ENCODE measurements around the gene EPB41L4A.

EPB41L4A gene

DNA sequence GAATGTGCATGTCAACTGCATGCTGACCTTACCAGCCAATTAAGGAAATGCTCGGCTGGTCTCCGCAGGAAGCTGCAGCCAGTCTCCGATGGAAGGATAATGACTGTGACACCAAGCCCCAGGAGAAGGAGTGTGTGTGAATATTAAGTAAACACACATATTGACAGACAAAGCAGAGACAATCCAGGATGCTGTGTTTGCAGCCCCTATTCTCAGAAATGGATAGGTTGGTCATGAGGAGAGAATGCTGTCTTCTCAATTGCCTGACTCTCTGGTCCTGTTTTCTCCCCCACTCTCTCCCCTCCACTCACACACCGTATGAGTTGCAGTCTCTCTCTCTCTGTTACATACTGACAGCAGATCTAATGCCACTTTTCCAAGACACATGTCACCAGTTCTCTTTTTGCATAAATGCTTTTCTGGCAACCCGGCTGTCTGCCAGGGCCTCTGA lies 85.7 kb downstream of the EPB41L4A start:
- H3K27me3 ChIP-seq (ENCODE audit: control insufficient read depth, insufficient read depth, low read length): no peaks in the 10 kb centered on the region
- H3K4me3 ChIP-seq (ENCODE audit: low read depth, low read length): no peak overlapping the region
- no peak overlapping the region for H3K27ac ChIP-seq (ENCODE audit: low read depth, low read length)
- no peaks in the 10 kb centered on the region for H3K36me3 ChIP-seq (ENCODE audit: control insufficient read depth, insufficient read depth, low read length)
- no peaks in the 10 kb centered on the region for H3K9me3 ChIP-seq (ENCODE audit: control insufficient read depth, insufficient read depth, low read length)
- H3K4me1 ChIP-seq (ENCODE audit: control insufficient read depth, insufficient read depth, low read length): peaks cover 29% of the 10 kb centered on the region
- no peak overlapping the region for H3K9ac ChIP-seq (ENCODE audit: low read depth, low read length)

DNA sequence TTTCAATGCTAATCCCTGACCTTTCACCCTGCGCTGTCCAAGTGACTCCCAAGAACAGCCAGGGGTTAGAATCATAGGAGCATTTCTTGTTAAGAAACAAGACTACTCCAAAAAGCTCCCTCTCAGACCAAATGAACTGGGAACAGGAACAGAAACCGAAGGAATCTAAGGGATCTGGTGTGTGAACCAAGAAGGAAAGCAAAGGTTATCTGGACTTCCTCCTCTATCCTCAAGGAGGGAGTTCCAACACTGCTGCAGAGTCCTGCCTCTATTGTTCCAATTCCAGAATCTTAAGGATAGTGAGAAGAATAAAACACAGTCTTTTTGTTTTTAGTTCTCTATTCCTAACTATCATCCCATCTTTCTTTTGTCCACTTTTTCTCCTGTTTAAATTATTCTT lies 87.2 kb downstream of the EPB41L4A start:
- Histone ChIP-seq H3K27ac (ENCODE audit: low read depth, low read length) (no peak overlapping the region), H3K9me3 (ENCODE audit: control insufficient read depth, insufficient read depth, low read length) (no peaks in the 10 kb centered on the region), H3K4me3 (ENCODE audit: low read depth, low read length) (no peak overlapping the region), H3K4me1 (ENCODE audit: control insufficient read depth, insufficient read depth, low read length) (peaks cover 27% of the 10 kb centered on the region), H3K27me3 (ENCODE audit: control insufficient read depth, insufficient read depth, low read length) (no peaks in the 10 kb centered on the region), H3K36me3 (ENCODE audit: control insufficient read depth, insufficient read depth, low read length) (no peaks in the 10 kb centered on the region), H3K9ac (ENCODE audit: low read depth, low read length) (no peak overlapping the region)

GRCh38 chr5:112329419-112330090 lies 89.5 kb downstream of the EPB41L4A start:
- H3K4me1 ChIP-seq (ENCODE audit: control insufficient read depth, insufficient read depth, low read length): peaks cover 27% of the 10 kb centered on the region
- no peak overlapping the region for H3K4me3 ChIP-seq (ENCODE audit: low read depth, low read length)
- H3K27me3 ChIP-seq (ENCODE audit: control insufficient read depth, insufficient read depth, low read length): no peaks in the 10 kb centered on the region
- no peak overlapping the region for H3K9ac ChIP-seq (ENCODE audit: low read depth, low read length)
- H3K27ac ChIP-seq (ENCODE audit: low read depth, low read length): no peak overlapping the region
- H3K36me3 ChIP-seq (ENCODE audit: control insufficient read depth, insufficient read depth, low read length): no peaks in the 10 kb centered on the region
- H3K9me3 ChIP-seq (ENCODE audit: control insufficient read depth, insufficient read depth, low read length): no peaks in the 10 kb centered on the region

GRCh38 chr5:112323166-112323565 lies 95.9 kb downstream of the EPB41L4A start:
- Histone ChIP-seq H3K9ac (ENCODE audit: low read depth, low read length) (no peak overlapping the region), H3K36me3 (ENCODE audit: control insufficient read depth, insufficient read depth, low read length) (no peaks in the 10 kb centered on the region), H3K27ac (ENCODE audit: low read depth, low read length) (no peak overlapping the region), H3K27me3 (ENCODE audit: control insufficient read depth, insufficient read depth, low read length) (no peaks in the 10 kb centered on the region), H3K9me3 (ENCODE audit: control insufficient read depth, insufficient read depth, low read length) (no peaks in the 10 kb centered on the region), H3K4me1 (ENCODE audit: control insufficient read depth, insufficient read depth, low read length) (no peaks in the 10 kb centered on the region), H3K4me3 (ENCODE audit: low read depth, low read length) (no peak overlapping the region)

GRCh38 chr5:112320408-112320807 lies 98.7 kb downstream of the EPB41L4A start:
- H3K27me3 ChIP-seq (ENCODE audit: control insufficient read depth, insufficient read depth, low read length): no peaks in the 10 kb centered on the region
- H3K27ac ChIP-seq (ENCODE audit: low read depth, low read length): no peak overlapping the region
- H3K4me3 ChIP-seq (ENCODE audit: low read depth, low read length): no peak overlapping the region
- no peaks in the 10 kb centered on the region for H3K36me3 ChIP-seq (ENCODE audit: control insufficient read depth, insufficient read depth, low read length)
- H3K4me1 ChIP-seq (ENCODE audit: control insufficient read depth, insufficient read depth, low read length): peaks cover 7% of the 10 kb centered on the region
- no peaks in the 10 kb centered on the region for H3K9me3 ChIP-seq (ENCODE audit: control insufficient read depth, insufficient read depth, low read length)
- no peak overlapping the region for H3K9ac ChIP-seq (ENCODE audit: low read depth, low read length)

DNA sequence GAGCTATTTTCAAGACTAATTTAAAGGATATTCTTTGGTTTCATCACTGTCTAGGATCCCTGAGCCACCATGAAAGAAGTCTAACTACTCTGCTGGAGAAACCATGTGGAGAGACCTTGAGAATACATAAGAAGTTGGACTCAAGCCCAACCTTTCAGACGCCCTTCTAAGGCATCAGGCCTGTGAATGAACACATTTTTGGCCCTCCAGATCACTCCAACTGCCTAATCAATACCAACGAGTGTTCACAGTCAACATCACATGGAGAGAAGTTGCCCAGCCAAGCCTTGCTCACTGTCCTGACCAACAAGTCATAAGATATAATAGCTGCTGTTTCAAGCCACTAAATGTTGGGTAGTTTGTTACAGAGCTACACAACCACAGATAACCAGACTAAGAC lies 100.7 kb downstream of the EPB41L4A start:
- H3K27me3 ChIP-seq (ENCODE audit: control insufficient read depth, insufficient read depth, low read length): no peaks in the 10 kb centered on the region
- H3K4me3 ChIP-seq (ENCODE audit: low read depth, low read length): no peak overlapping the region
- no peak overlapping the region; the same call in 1 of the 2 replicates for H3K9ac ChIP-seq (ENCODE audit: low read depth, low read length)
- no peak overlapping the region for H3K27ac ChIP-seq (ENCODE audit: low read depth, low read length)
- peaks cover 7% of the 10 kb centered on the region for H3K4me1 ChIP-seq (ENCODE audit: control insufficient read depth, insufficient read depth, low read length)
- H3K36me3 ChIP-seq (ENCODE audit: control insufficient read depth, insufficient read depth, low read length): no peaks in the 10 kb centered on the region
- no peaks in the 10 kb centered on the region for H3K9me3 ChIP-seq (ENCODE audit: control insufficient read depth, insufficient read depth, low read length)

DNA sequence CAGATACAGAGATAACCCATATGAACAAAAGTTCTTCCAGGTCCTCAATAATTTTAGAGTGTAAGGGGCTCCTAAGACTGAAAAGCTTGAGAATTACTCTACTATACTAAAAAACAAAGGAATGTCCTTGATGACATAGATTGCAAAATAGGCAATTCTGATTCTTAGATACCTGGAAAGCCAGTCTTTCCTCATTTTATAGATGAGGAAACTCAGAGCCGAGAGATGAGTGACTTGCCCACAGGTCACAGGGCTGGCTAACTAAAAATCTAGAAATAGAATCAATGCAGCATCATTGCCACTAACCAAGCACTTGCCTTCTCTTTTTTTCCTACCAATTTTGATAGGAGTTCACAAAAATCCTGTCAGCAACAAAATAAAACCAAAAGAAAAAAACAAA lies 101.2 kb downstream of the EPB41L4A start:
- Histone ChIP-seq H3K27me3 (ENCODE audit: control insufficient read depth, insufficient read depth, low read length) (no peaks in the 10 kb centered on the region), H3K27ac (ENCODE audit: low read depth, low read length) (no peak overlapping the region), H3K9me3 (ENCODE audit: control insufficient read depth, insufficient read depth, low read length) (no peaks in the 10 kb centered on the region), H3K9ac (ENCODE audit: low read depth, low read length) (no peak overlapping the region), H3K4me3 (ENCODE audit: low read depth, low read length) (no peak overlapping the region), H3K36me3 (ENCODE audit: control insufficient read depth, insufficient read depth, low read length) (no peaks in the 10 kb centered on the region), H3K4me1 (ENCODE audit: control insufficient read depth, insufficient read depth, low read length) (peaks cover 7% of the 10 kb centered on the region)

DNA sequence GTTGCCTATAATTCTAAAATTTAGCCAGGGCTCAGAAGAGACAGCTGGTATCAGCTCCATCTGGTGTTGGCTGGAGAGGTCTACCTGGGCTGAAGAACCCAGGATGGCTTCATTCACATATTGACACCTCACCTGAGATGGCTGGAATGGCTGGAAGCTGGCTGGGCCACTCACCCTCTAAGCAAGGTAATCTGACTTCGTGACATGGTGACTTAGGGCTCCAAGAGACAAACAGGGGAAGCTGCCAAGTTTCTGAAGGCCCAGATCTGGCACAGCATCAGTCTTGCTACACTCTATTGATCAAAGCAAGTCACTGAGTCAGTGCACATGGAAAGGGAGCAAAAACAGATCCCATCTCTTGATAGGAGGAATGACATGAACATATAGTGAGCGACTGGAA lies 102.3 kb downstream of the EPB41L4A start:
- peaks cover 16% of the 10 kb centered on the region for H3K4me1 ChIP-seq (ENCODE audit: control insufficient read depth, insufficient read depth, low read length)
- no peak overlapping the region for H3K9ac ChIP-seq (ENCODE audit: low read depth, low read length)
- no peaks in the 10 kb centered on the region for H3K27me3 ChIP-seq (ENCODE audit: control insufficient read depth, insufficient read depth, low read length)
- H3K36me3 ChIP-seq (ENCODE audit: control insufficient read depth, insufficient read depth, low read length): no peaks in the 10 kb centered on the region
- H3K9me3 ChIP-seq (ENCODE audit: control insufficient read depth, insufficient read depth, low read length): no peaks in the 10 kb centered on the region
- no peak overlapping the region for H3K4me3 ChIP-seq (ENCODE audit: low read depth, low read length)
- no peak overlapping the region for H3K27ac ChIP-seq (ENCODE audit: low read depth, low read length)

DNA sequence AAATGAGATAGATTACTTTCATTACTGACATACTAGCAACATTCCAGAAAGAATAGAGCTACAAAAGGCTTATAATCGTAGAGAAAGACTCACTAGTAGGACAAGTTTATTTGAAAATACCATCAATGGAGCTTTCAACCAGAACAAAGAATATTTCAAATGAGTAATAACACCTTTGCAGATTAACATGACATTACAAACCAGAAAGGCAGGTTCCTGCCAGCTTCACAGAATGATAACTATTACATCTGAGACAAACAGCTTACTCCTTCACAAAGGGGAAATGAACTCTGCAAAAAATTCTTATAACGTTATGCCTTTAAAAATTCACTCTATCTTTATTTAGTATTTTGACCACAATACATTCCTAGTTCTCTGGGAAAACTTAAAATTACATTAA lies 103.1 kb downstream of the EPB41L4A start:
- Histone ChIP-seq H3K4me3 (ENCODE audit: low read depth, low read length) (no peak overlapping the region), H3K9me3 (ENCODE audit: control insufficient read depth, insufficient read depth, low read length) (no peaks in the 10 kb centered on the region), H3K36me3 (ENCODE audit: control insufficient read depth, insufficient read depth, low read length) (no peaks in the 10 kb centered on the region), H3K27ac (ENCODE audit: low read depth, low read length) (no peak overlapping the region), H3K27me3 (ENCODE audit: control insufficient read depth, insufficient read depth, low read length) (no peaks in the 10 kb centered on the region), H3K9ac (ENCODE audit: low read depth, low read length) (no peak overlapping the region), H3K4me1 (ENCODE audit: control insufficient read depth, insufficient read depth, low read length) (peaks cover 19% of the 10 kb centered on the region)

GRCh38 chr5:112312295-112313275 lies 106.5 kb downstream of the EPB41L4A start:
- H3K27ac ChIP-seq (ENCODE audit: low read depth, low read length): no peak overlapping the region
- no peak overlapping the region for H3K9ac ChIP-seq (ENCODE audit: low read depth, low read length)
- no peaks in the 10 kb centered on the region for H3K9me3 ChIP-seq (ENCODE audit: control insufficient read depth, insufficient read depth, low read length)
- no peaks in the 10 kb centered on the region for H3K36me3 ChIP-seq (ENCODE audit: control insufficient read depth, insufficient read depth, low read length)
- peaks cover 19% of the 10 kb centered on the region for H3K4me1 ChIP-seq (ENCODE audit: control insufficient read depth, insufficient read depth, low read length)
- H3K4me3 ChIP-seq (ENCODE audit: low read depth, low read length): no peak overlapping the region
- H3K27me3 ChIP-seq (ENCODE audit: control insufficient read depth, insufficient read depth, low read length): no peaks in the 10 kb centered on the region

DNA sequence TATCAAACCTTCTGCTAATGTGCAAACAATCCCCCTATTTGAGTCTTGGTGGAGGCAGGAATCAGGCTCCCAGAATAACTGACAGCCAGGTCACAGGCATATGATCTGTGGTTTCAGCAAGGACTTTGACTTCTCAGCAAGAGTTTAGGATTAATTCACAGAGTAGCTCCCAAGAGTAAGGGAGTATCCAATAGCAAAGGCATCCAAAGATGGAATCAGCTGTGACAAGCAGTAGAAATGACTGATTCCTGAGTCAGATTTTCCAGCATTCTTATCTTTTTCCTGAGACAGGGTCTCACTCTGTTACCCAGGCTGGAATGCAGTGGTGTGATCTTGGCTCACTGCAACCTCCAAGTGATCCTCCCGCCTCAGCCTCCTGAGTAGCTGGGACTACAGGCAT lies 108.3 kb downstream of the EPB41L4A start:
- H3K4me1 ChIP-seq (ENCODE audit: control insufficient read depth, insufficient read depth, low read length): peaks cover 13% of the 10 kb centered on the region; the same call in 1 of the 2 replicates
- no peaks in the 10 kb centered on the region for H3K27me3 ChIP-seq (ENCODE audit: control insufficient read depth, insufficient read depth, low read length)
- no peaks in the 10 kb centered on the region for H3K9me3 ChIP-seq (ENCODE audit: control insufficient read depth, insufficient read depth, low read length)
- H3K27ac ChIP-seq (ENCODE audit: low read depth, low read length): no peak overlapping the region
- H3K4me3 ChIP-seq (ENCODE audit: low read depth, low read length): no peak overlapping the region
- no peak overlapping the region for H3K9ac ChIP-seq (ENCODE audit: low read depth, low read length)
- H3K36me3 ChIP-seq (ENCODE audit: control insufficient read depth, insufficient read depth, low read length): no peaks in the 10 kb centered on the region

All from HUES48 (cell line).